HG03066 (cell line): ENCODE data around the gene TECPR1.

Source experiments
- ATAC-seq: cut with Tn5 transposase; IDR thresholded peaks from one replicate; pipeline ENCODE4 v1.9.1; 2021; ENCODE audit warnings: low read depth; ENCODE audit not compliant: unreplicated experiment

Gene TECPR1

GRCh38 chr7:98284335-98285036 is 32.5 kb upstream of the TECPR1 start:
- no peak for ATAC-seq

GRCh38 chr7:98283887-98284222 is 31.8 kb upstream of the TECPR1 start:
- ATAC-seq: no peak

GRCh38 chr7:98283127-98283886 is 31.3 kb upstream of the TECPR1 start:
- no peak for ATAC-seq

- no peak for ATAC-seq
These were observed 30.7 kb upstream of the TECPR1 start for GRCh38 chr7:98282703-98283102.

- ATAC-seq: peak; percentile 25
These were observed 29.9 kb upstream of the TECPR1 start for GRCh38 chr7:98281757-98282606.

GRCh38 chr7:98280791-98281756 is 29.0 kb upstream of the TECPR1 start, which contains the start of gene BRI3:
Gene BRI3, plus strand, starts transcription at chr7:98281686. Its CDS starts 110 bp downstream, at chr7:98281796.
- ATAC-seq: peak; percentile 75

GRCh38 chr7:98280296-98280695 is 28.3 kb upstream of the TECPR1 start:
- no peak for ATAC-seq

GRCh38 chr7:98278936-98279335 is 26.9 kb upstream of the TECPR1 start:
- ATAC-seq: no peak

GRCh38 chr7:98278408-98278807 is 26.4 kb upstream of the TECPR1 start:
- ATAC-seq: no peak

- no peak for ATAC-seq
These were observed 24.3 kb upstream of the TECPR1 start for GRCh38 chr7:98276241-98276761.

- no peak for ATAC-seq
These were observed 15.3 kb upstream of the TECPR1 start for GRCh38 chr7:98267303-98267702.

GRCh38 chr7:98266840-98267239 is 14.8 kb upstream of the TECPR1 start:
- no peak for ATAC-seq

- ATAC-seq: no peak
These were observed 13.8 kb upstream of the TECPR1 start for GRCh38 chr7:98265841-98266271.

GRCh38 chr7:98257701-98258100 is 5.7 kb upstream of the TECPR1 start:
- ATAC-seq: no peak

- no peak for ATAC-seq
These were observed 4.4 kb upstream of the TECPR1 start for GRCh38 chr7:98256431-98256830.

GRCh38 chr7:98254951-98255610 is 3.0 kb upstream of the TECPR1 start:
- no peak for ATAC-seq

- ATAC-seq: no peak
These were observed 2.5 kb upstream of the TECPR1 start for GRCh38 chr7:98254516-98254915.

- peak; percentile 29 for ATAC-seq
These were observed 508 bp upstream of the TECPR1 start for GRCh38 chr7:98252425-98253054.

GRCh38 chr7:98251231-98251600 is 816 bp downstream of the TECPR1 start:
- peak; percentile 22 for ATAC-seq
